CD14-positive monocyte (primary cell): ENCODE results near the gene AGAP1. TPM values are rescaled to one million over a fixed set of nuclear protein-coding genes. Genes with fewer than 3 reads are reported as not detected.

Experiments used
- DNase-seq, 3 donors: peaks; one replicate each; pipeline ENCODE4 v3.0.0-alpha.2; 2011 to 2022
- H2AFZ ChIP-seq: 2 replicates; pipeline ENCODE4 v1.6.0; 2012; ENCODE audit warnings: mild to moderate bottlenecking, low read depth, low read length, inconsistent platforms; ENCODE audit not compliant: insufficient read depth, poor library complexity, severe bottlenecking
- H3K27ac ChIP-seq, 2 donors: 1 replicate in 1 of 2; 2 replicates in 1 of 2; pipeline ENCODE4 v1.5.1; 2012 to 2013; ENCODE audit warnings: low read length in 2 of 2, control low read depth in 1 of 2, inconsistent platforms in 1 of 2, low read depth in 1 of 2, mild to moderate bottlenecking in 1 of 2
- H3K27me3 ChIP-seq, 2 donors: one replicate each; pipeline versions ENCODE4 v1.6.0 to v1.6.1; 2011 to 2013; ENCODE audit warnings: low read length in 2 of 2; ENCODE audit not compliant: control insufficient read depth in 2 of 2, insufficient read depth in 2 of 2
- H3K36me3 ChIP-seq, 2 donors: replicated peaks in 1 of 2; 1 replicate in 1 of 2; 2 replicates in 1 of 2; pipeline versions ENCODE4 v1.5.1 to v1.6.1; 2012 to 2013; ENCODE audit warnings: low read length in 2 of 2, control low read depth in 1 of 2, inconsistent platforms in 1 of 2, mild to moderate bottlenecking in 1 of 2; ENCODE audit not compliant: insufficient read depth in 2 of 2, control insufficient read depth in 1 of 2
- H3K4me1 ChIP-seq, 2 donors: 1 replicate in 1 of 2; 2 replicates in 1 of 2; pipeline versions ENCODE4 v1.5.1 to v1.6.1; 2012 to 2013; ENCODE audit warnings: low read length in 2 of 2, control low read depth in 1 of 2, inconsistent platforms in 1 of 2, mild to moderate bottlenecking in 1 of 2, moderate library complexity in 1 of 2; ENCODE audit not compliant: insufficient read depth in 2 of 2, control insufficient read depth in 1 of 2
- H3K4me2 ChIP-seq: replicated peaks from 2 replicates; pipeline ENCODE3; 2012; ENCODE audit warnings: low read length, moderate library complexity, mild to moderate bottlenecking; ENCODE audit not compliant: poor library complexity, severe bottlenecking; ENCODE audit errors: extremely low read depth
- H3K4me3 ChIP-seq, 3 experiments: fragments of 200-600 bp in 1 of 3; sonication (generic) in 1 of 3; replicated peaks in 1 of 3; 1 replicate in 2 of 3; 2 replicates in 1 of 3; pipeline ENCODE4 v1.5.1; 2011 to 2013; ENCODE audit warnings: low read length in 3 of 3, mild to moderate bottlenecking in 3 of 3, control low read depth in 2 of 3, low read depth in 2 of 3, inconsistent platforms in 1 of 3, moderate library complexity in 1 of 3
- H3K79me2 ChIP-seq: 2 replicates; pipeline ENCODE4 v1.6.0; 2012; ENCODE audit warnings: mild to moderate bottlenecking, control low read depth, inconsistent platforms, low read length, moderate library complexity; ENCODE audit not compliant: insufficient read depth
- H3K9ac ChIP-seq: 2 replicates; pipeline ENCODE4 v1.6.0; 2017; ENCODE audit warnings: low read length, mild to moderate bottlenecking; ENCODE audit not compliant: insufficient read depth, poor library complexity, severe bottlenecking
- H3K9me3 ChIP-seq, 2 donors: replicated peaks in 1 of 2; 1 replicate in 1 of 2; 2 replicates in 1 of 2; pipeline versions ENCODE4 v1.5.1 to v1.6.1; 2012 to 2013; ENCODE audit warnings: low read length in 2 of 2, control low read depth in 1 of 2; ENCODE audit not compliant: control insufficient read depth in 1 of 2, insufficient read depth in 1 of 2
- H4K20me1 ChIP-seq: 2 replicates; pipeline ENCODE4 v1.6.0; 2012; ENCODE audit warnings: mild to moderate bottlenecking, low read length, control low read depth, moderate library complexity; ENCODE audit not compliant: insufficient read depth
- H3K27ac Mint-ChIP-seq, 7 donors: one replicate each; pipeline ENCODE4 v1.8.0; 2020; ENCODE audit warnings: mild to moderate bottlenecking in 7 of 7, mixed read lengths in 7 of 7, moderate library complexity in 6 of 7, inconsistent platforms in 2 of 7
- H3K27me3 Mint-ChIP-seq, 3 donors: one replicate each; pipeline ENCODE4 v1.8.0; 2021 to 2022; ENCODE audit warnings: low read depth in 3 of 3, mild to moderate bottlenecking in 3 of 3, mixed read lengths in 3 of 3, moderate library complexity in 3 of 3, inconsistent platforms in 1 of 3
- H3K36me3 Mint-ChIP-seq, 2 donors: one replicate each; pipeline ENCODE4 v1.8.0; 2020; ENCODE audit warnings: mixed read lengths in 2 of 2, inconsistent platforms in 1 of 2, mild to moderate bottlenecking in 1 of 2
- H3K4me1 Mint-ChIP-seq: one replicate; pipeline ENCODE4 v1.8.0; 2020; ENCODE audit warnings: mild to moderate bottlenecking, mixed read lengths
- H3K4me3 Mint-ChIP-seq, 2 donors: one replicate each; pipeline ENCODE4 v1.8.0; 2020; ENCODE audit warnings: mild to moderate bottlenecking in 2 of 2, mixed read lengths in 2 of 2, moderate library complexity in 1 of 2
- H3K9me3 Mint-ChIP-seq, 7 donors: one replicate each; pipeline ENCODE4 v1.8.0; 2020 to 2022; ENCODE audit warnings: mixed read lengths in 7 of 7, mild to moderate bottlenecking in 6 of 7, moderate library complexity in 6 of 7, inconsistent platforms in 2 of 7
- WGBS: methylation state at CpG from one replicate; pipeline ENCODE4 v1.1.5; 2013; ENCODE audit warnings: missing lambda C conversion rate; ENCODE audit not compliant: insufficient coverage; 5-methylcytosine and 5-hydroxymethylcytosine counted together
- intact Hi-C, 2 donors: fragments of 100-400 bp; cut with micrococcal nuclease; formaldehyde crosslinking; loops; one replicate each; pipeline versions ENCODE4 v1.15.0 to v1.15.1; 2023
- polyA plus RNA-seq, 3 donors: library from polyadenylated mRNA; depleted of rRNA in 1 of 3; unstranded in 2 of 3; stranded (reverse) in 1 of 3; fragments of 300-500 nt in 2 of 3; fragments of >200 nt in 1 of 3; fragmentation: Illumina TruSeq in 2 of 3; gene quantifications; 1 replicate in 2 of 3; 2 replicates in 1 of 3; pipeline ENCODE4 v1.2.3, GENCODE V29; 2012 to 2021
- TF ChIP-seq, protein P1 (sequence below): fragments of 200-600 bp; IDR thresholded peaks from one replicate; pipeline ENCODE4 v1.8.0; 2022; ENCODE audit warnings: antibody characterized with exemption, mild to moderate bottlenecking

AGAP1 gene
- polyA plus RNA-seq, 3 donors, result 0.12 TPM; not detected in 2

DNA sequence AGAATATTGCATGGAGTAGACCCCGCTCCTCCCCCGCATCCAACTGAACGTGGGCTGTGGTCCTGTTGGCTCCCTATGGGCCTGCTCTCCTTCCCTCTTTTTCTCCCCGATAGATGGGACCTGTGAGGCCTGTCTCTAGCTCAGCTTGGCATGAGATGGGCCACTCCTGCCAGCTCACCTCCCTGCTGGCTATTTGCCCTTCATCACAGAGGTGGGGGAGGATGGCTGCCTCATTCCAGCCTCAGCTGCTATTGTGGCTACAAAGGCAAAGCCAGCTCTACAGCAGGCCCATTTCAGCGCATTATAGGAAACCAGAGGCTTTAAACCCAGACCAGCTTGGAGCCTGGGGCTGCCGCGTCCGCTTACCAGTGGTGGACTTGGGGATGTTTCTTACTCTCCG, 360.4 kb downstream of the AGAP1 start:
- no peak for DNase-seq
- H3K27ac ChIP-seq, result no peak overlapping the region
- no peaks in the 10 kb centered on the region for H3K79me2 ChIP-seq
- H3K9me3 ChIP-seq, result peaks cover 0 to 5% of the 10 kb centered on the region in 2 donors
- H3K4me1 ChIP-seq, result no peaks in the 10 kb centered on the region
- intact Hi-C loops, result no loop called here
- H4K20me1 ChIP-seq, result no peaks in the 10 kb centered on the region
- H3K4me2 ChIP-seq, result no peak overlapping the region
- no peak overlapping the region for H3K4me3 ChIP-seq
- no peaks in the 10 kb centered on the region for H3K27me3 ChIP-seq
- H3K27ac Mint-ChIP-seq, result no peak overlapping the region
- H3K27me3 Mint-ChIP-seq, result peaks cover 0 to 6% (median 0%) of the 10 kb centered on the region in 3 donors
- H3K4me1 Mint-ChIP-seq, result no peaks in the 10 kb centered on the region
- H3K4me3 Mint-ChIP-seq, result no peak overlapping the region
- H3K9me3 Mint-ChIP-seq, result peaks cover 0 to 11% (median 3%) of the 10 kb centered on the region in 7 donors
- no peaks in the 10 kb centered on the region for H3K36me3 Mint-ChIP-seq
- 98% methylated on average over 7 of the region's 9 CpGs for WGBS
- no peaks in the 10 kb centered on the region for H3K36me3 ChIP-seq
- TF ChIP-seq, protein P1, sequence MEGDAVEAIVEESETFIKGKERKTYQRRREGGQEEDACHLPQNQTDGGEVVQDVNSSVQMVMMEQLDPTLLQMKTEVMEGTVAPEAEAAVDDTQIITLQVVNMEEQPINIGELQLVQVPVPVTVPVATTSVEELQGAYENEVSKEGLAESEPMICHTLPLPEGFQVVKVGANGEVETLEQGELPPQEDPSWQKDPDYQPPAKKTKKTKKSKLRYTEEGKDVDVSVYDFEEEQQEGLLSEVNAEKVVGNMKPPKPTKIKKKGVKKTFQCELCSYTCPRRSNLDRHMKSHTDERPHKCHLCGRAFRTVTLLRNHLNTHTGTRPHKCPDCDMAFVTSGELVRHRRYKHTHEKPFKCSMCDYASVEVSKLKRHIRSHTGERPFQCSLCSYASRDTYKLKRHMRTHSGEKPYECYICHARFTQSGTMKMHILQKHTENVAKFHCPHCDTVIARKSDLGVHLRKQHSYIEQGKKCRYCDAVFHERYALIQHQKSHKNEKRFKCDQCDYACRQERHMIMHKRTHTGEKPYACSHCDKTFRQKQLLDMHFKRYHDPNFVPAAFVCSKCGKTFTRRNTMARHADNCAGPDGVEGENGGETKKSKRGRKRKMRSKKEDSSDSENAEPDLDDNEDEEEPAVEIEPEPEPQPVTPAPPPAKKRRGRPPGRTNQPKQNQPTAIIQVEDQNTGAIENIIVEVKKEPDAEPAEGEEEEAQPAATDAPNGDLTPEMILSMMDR, result no peak
- no peak overlapping the region for H2AFZ ChIP-seq
- H3K9ac ChIP-seq, result no peak overlapping the region

DNA sequence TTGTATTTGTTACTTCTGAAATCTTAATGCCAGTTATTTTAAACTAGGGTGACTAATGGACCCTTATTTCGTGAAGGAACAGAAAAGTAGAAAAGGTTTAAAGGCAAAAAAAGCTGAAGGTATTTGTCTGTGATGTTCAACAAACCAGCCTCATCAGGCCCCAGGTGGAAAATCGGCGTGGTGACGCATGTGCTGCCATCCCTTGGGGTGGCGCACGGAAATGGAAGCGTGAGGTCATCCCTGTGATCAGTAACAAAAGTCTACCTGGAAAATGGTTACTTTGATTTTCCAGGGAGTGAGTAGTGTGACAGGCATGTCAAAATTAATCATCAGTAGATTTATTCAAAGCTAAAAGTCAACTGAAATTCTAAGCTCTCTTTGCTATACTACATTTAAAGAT, 361.2 kb downstream of the AGAP1 start:
- peaks cover 0 to 3% (median 0%) of the 10 kb centered on the region in 3 donors for H3K27me3 Mint-ChIP-seq
- DNase-seq, result no peak
- TF ChIP-seq, protein P1, result no peak
- Histone ChIP-seq H3K79me2 (no peaks in the 10 kb centered on the region), H3K4me2 (no peak overlapping the region), H2AFZ (no peak overlapping the region), H3K36me3 (no peaks in the 10 kb centered on the region), H3K27ac (no peak overlapping the region), H3K4me1 (no peaks in the 10 kb centered on the region), H3K4me3 (no peak overlapping the region), H3K9ac (no peak overlapping the region), H3K9me3 (peaks cover 0 to 5% of the 10 kb centered on the region in 2 donors), H4K20me1 (no peaks in the 10 kb centered on the region), H3K27me3 (no peaks in the 10 kb centered on the region)
- H3K4me3 Mint-ChIP-seq, result no peak overlapping the region
- H3K4me1 Mint-ChIP-seq, result no peaks in the 10 kb centered on the region
- peaks cover 0 to 11% (median 3%) of the 10 kb centered on the region in 7 donors for H3K9me3 Mint-ChIP-seq
- WGBS, result 60% methylated on average over 1 of the region's 7 CpGs
- H3K36me3 Mint-ChIP-seq, result no peaks in the 10 kb centered on the region
- H3K27ac Mint-ChIP-seq, result no peak overlapping the region
- intact Hi-C loops, result no loop called here
